ENCODE data around the gene ZNF296. TPM values are rescaled to one million over a fixed set of nuclear protein-coding genes. Genes with fewer than 3 reads are reported as not detected.

The ZNF296 gene
- total and polyA plus RNA-seq, 2 of the 13 experiments (the other 11 are each of a cell fraction or from before 2014, with no cell fraction given), result 0.26 to 0.62 TPM

DNA sequence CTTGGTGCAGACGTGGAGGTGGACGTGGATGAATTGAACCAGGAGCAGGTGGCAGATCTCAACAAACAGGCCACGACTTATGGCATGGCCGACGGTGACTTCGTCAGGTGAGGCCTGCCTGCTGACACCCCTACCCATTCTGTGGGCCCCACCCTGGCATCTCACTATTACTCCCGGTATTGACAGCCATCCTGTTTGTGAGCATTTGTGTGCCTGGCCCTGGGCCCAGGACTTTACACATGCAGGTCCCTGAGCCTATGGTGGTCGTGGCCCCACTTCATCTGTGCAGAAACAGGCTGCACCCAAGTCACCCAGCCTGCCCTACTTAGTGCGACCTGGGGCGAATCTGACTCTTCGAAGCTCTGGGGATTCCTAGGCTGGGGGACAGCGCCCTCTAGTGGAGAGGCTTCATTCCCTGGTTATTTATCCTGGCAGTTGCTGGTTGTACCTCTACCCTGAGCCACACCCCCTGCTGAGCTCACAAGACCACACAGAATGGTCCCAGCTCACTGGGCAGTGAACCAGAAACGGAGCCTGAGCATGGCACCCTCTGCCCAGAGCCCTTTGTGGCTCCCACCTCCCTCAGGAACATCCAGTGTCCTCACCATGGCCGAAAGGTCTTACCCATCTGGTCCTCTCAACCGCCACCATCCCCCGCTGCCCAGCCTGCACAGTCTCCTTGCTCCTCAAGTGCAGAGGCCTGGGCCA is 16.9 kb downstream of the ZNF296 start (continued):
- no peak for TF ChIP-seq ZNF350 (CRISPR knock-in tag; IDR thresholded peaks at IDR 0.05; ENCODE audit: borderline replicate concordance, low read depth)
- TF ChIP-seq, protein P1, sequence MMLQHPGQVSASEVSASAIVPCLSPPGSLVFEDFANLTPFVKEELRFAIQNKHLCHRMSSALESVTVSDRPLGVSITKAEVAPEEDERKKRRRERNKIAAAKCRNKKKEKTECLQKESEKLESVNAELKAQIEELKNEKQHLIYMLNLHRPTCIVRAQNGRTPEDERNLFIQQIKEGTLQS (CRISPR knock-in tag; IDR thresholded peaks at IDR 0.05), result no peak
- TF ChIP-seq ZNF335 (CRISPR knock-in tag; IDR thresholded peaks at IDR 0.05), result no peak
- TF ChIP-seq, protein P2, sequence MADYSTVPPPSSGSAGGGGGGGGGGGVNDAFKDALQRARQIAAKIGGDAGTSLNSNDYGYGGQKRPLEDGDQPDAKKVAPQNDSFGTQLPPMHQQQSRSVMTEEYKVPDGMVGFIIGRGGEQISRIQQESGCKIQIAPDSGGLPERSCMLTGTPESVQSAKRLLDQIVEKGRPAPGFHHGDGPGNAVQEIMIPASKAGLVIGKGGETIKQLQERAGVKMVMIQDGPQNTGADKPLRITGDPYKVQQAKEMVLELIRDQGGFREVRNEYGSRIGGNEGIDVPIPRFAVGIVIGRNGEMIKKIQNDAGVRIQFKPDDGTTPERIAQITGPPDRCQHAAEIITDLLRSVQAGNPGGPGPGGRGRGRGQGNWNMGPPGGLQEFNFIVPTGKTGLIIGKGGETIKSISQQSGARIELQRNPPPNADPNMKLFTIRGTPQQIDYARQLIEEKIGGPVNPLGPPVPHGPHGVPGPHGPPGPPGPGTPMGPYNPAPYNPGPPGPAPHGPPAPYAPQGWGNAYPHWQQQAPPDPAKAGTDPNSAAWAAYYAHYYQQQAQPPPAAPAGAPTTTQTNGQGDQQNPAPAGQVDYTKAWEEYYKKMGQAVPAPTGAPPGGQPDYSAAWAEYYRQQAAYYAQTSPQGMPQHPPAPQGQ (CRISPR knock-in tag; IDR thresholded peaks at IDR 0.05; ENCODE audit: borderline replicate concordance), result no peak
- no peak; the same call in 1 of the 2 replicates for TF ChIP-seq RFXAP (CRISPR knock-in tag; IDR thresholded peaks at IDR 0.05; ENCODE audit: borderline replicate concordance)
- TF ChIP-seq, protein P3, sequence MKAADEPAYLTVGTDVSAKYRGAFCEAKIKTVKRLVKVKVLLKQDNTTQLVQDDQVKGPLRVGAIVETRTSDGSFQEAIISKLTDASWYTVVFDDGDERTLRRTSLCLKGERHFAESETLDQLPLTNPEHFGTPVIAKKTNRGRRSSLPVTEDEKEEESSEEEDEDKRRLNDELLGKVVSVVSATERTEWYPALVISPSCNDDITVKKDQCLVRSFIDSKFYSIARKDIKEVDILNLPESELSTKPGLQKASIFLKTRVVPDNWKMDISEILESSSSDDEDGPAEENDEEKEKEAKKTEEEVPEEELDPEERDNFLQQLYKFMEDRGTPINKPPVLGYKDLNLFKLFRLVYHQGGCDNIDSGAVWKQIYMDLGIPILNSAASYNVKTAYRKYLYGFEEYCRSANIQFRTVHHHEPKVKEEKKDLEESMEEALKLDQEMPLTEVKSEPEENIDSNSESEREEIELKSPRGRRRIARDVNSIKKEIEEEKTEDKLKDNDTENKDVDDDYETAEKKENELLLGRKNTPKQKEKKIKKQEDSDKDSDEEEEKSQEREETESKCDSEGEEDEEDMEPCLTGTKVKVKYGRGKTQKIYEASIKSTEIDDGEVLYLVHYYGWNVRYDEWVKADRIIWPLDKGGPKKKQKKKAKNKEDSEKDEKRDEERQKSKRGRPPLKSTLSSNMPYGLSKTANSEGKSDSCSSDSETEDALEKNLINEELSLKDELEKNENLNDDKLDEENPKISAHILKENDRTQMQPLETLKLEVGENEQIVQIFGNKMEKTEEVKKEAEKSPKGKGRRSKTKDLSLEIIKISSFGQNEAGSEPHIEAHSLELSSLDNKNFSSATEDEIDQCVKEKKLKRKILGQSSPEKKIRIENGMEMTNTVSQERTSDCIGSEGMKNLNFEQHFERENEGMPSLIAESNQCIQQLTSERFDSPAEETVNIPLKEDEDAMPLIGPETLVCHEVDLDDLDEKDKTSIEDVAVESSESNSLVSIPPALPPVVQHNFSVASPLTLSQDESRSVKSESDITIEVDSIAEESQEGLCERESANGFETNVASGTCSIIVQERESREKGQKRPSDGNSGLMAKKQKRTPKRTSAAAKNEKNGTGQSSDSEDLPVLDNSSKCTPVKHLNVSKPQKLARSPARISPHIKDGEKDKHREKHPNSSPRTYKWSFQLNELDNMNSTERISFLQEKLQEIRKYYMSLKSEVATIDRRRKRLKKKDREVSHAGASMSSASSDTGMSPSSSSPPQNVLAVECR (CRISPR knock-in tag; IDR thresholded peaks at IDR 0.05; ENCODE audit: borderline replicate concordance), result peak; percentile 39; the same call in 1 of the 2 replicates
- TF ChIP-seq PHF5A (CRISPR knock-in tag; IDR thresholded peaks at IDR 0.05; ENCODE audit: low read depth, unreplicated experiment), result no peak
- no peak for TF ChIP-seq SMAD9 (CRISPR knock-in tag; IDR thresholded peaks at IDR 0.05)
- TF ChIP-seq ZNF75D (CRISPR knock-in tag; IDR thresholded peaks at IDR 0.05; ENCODE audit: borderline replicate concordance), result no peak
- 0 out of 2 replicates have a peak, but pooled peaks have one; percentile 28 for TF ChIP-seq HIVEP1 (CRISPR knock-in tag; IDR thresholded peaks at IDR 0.05)
- TF ChIP-seq ZFP62 (CRISPR knock-in tag; IDR thresholded peaks at IDR 0.05), result no peak
- no peak for TF ChIP-seq HOXA5 (CRISPR knock-in tag; IDR thresholded peaks at IDR 0.05)
- peak; percentile 38; the same call in 1 of the 2 replicates for TF ChIP-seq SP4 (CRISPR knock-in tag; IDR thresholded peaks at IDR 0.05)
- TF ChIP-seq, protein P4, sequence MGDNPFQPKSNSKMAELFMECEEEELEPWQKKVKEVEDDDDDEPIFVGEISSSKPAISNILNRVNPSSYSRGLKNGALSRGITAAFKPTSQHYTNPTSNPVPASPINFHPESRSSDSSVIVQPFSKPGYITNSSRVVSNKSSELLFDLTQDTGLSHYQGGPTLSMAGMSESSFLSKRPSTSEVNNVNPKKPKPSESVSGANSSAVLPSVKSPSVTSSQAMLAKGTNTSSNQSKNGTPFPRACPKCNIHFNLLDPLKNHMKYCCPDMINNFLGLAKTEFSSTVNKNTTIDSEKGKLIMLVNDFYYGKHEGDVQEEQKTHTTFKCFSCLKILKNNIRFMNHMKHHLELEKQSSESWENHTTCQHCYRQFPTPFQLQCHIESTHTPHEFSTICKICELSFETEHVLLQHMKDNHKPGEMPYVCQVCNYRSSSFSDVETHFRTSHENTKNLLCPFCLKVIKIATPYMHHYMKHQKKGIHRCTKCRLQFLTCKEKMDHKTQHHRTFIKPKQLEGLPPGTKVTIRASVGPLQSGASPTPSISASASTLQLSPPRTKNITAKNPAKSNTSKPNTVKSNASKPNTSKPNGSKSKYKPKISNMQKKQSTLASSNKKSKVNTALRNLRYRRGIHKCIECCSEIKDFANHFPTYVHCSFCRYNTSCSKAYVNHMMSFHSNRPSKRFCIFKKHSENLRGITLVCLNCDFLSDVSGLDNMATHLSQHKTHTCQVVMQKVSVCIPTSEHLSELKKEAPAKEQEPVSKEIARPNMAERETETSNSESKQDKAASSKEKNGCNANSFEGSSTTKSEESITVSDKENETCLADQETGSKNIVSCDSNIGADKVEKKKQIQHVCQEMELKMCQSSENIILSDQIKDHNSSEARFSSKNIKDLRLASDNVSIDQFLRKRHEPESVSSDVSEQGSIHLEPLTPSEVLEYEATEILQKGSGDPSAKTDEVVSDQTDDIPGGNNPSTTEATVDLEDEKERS (CRISPR knock-in tag; IDR thresholded peaks at IDR 0.05), result no peak
- no peak for TF ChIP-seq ZNF780A (CRISPR knock-in tag; IDR thresholded peaks at IDR 0.05)
- TF ChIP-seq, protein P5, sequence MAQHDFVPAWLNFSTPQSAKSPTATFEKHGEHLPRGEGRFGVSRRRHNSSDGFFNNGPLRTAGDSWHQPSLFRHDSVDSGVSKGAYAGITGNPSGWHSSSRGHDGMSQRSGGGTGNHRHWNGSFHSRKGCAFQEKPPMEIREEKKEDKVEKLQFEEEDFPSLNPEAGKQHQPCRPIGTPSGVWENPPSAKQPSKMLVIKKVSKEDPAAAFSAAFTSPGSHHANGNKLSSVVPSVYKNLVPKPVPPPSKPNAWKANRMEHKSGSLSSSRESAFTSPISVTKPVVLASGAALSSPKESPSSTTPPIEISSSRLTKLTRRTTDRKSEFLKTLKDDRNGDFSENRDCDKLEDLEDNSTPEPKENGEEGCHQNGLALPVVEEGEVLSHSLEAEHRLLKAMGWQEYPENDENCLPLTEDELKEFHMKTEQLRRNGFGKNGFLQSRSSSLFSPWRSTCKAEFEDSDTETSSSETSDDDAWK (CRISPR knock-in tag; IDR thresholded peaks at IDR 0.05), result no peak
